Activated B cell treated with CpG ODN at 0.5 μM for 24 hours (primary cell): ENCODE data around the gene KRTAP9-6. TPM values are rescaled to one million over a fixed set of nuclear protein-coding genes. Genes with fewer than 3 reads are reported as not detected.
"Not testable (repeated sequence)": the region's sequence is repeated elsewhere in the genome, so short reads cannot be mapped to it uniquely, and the experiment has no call there.

ENCODE experiments used
- ATAC-seq: fragments of 200-7000 bp; cut with Tn5 transposase; one replicate; pipeline ENCODE4 v1.10.0; 2021; ENCODE audit warnings: low read depth, mild to moderate bottlenecking, moderate library complexity
- CTCF ChIA-PET: fragments of 350-600 bp; sonication (Branson Sonifier 250); formaldehyde crosslinking; loops from one replicate; lab custom pipeline; 2021; ENCODE audit warnings: antibody characterized with exemption; lab: Charles Lee
- POLR2A ChIA-PET: fragments of 350-600 bp; sonication (Branson Sonifier 250); formaldehyde crosslinking; loops from one replicate; lab custom pipeline; 2021; ENCODE audit warnings: antibody characterized with exemption; lab: Charles Lee
- DNase-seq: peaks from one replicate; pipeline ENCODE4 v3.0.0; 2022
- H3K27ac Mint-ChIP-seq: one replicate; pipeline ENCODE4 v1.8.0; 2020; ENCODE audit warnings: mixed read lengths
- H3K27me3 Mint-ChIP-seq: one replicate; pipeline ENCODE4 v1.8.0; 2021; ENCODE audit warnings: mixed read lengths
- H3K36me3 Mint-ChIP-seq: one replicate; pipeline ENCODE4 v1.8.0; 2021; ENCODE audit warnings: low read depth, mixed read lengths
- H3K4me1 Mint-ChIP-seq: one replicate; pipeline ENCODE4 v1.8.0; 2021; ENCODE audit warnings: mixed read lengths
- H3K4me3 Mint-ChIP-seq: one replicate; pipeline ENCODE4 v1.8.0; 2020; ENCODE audit warnings: mild to moderate bottlenecking, mixed read lengths
- H3K9me3 Mint-ChIP-seq: one replicate; pipeline ENCODE4 v1.8.0; 2020; ENCODE audit warnings: mixed read lengths
- CTCF ChIP-seq: fragments of 200-600 bp; IDR thresholded peaks from one replicate; pipeline ENCODE4 v1.8.0; 2022; ENCODE audit warnings: antibody characterized with exemption, mild to moderate bottlenecking
- intact Hi-C: fragments of 100-400 bp; cut with micrococcal nuclease; formaldehyde crosslinking; loops from one replicate; pipeline ENCODE4 v1.15.1; 2024
- total RNA-seq: library from RNA; stranded (reverse); gene quantifications from 2 replicates; pipeline ENCODE4 v1.2.3, GENCODE V29; 2022

KRTAP9-6 gene
- total RNA-seq, 1 donor from 2014 or later: not detected

- Mint-ChIP-seq H3K36me3 (no peaks in the 10 kb centered on the region), H3K9me3 (no peaks in the 10 kb centered on the region), H3K4me3 (no peak overlapping the region), H3K4me1 (no peaks in the 10 kb centered on the region), H3K27ac (no peak overlapping the region), H3K27me3 (peaks cover 28% of the 10 kb centered on the region)
- no peak for ATAC-seq
- intact Hi-C loops: loop anchor here (1.0 kb wide), 1 partner anchor 12 kb away; no protein-coding TSS in a partner anchor
- ChIA-PET POLR2A (no interaction called here), CTCF (no interaction called here)
- no peak for TF ChIP-seq CTCF
- no peak for DNase-seq
These were observed 579 bp upstream of the KRTAP9-6 start for GRCh38 chr17:41264599-41264998.

GRCh38 chr17:41267711-41268110, 2.5 kb downstream of the KRTAP9-6 start:
- H3K27ac Mint-ChIP-seq: no peak overlapping the region
- ChIA-PET POLR2A (no interaction called here), CTCF (no interaction called here)
- H3K9me3 Mint-ChIP-seq: no peaks in the 10 kb centered on the region
- H3K27me3 Mint-ChIP-seq: peaks cover 14% of the 10 kb centered on the region
- no peak for ATAC-seq
- no peak overlapping the region for H3K4me3 Mint-ChIP-seq
- intact Hi-C loops: no loop called here
- no peak for DNase-seq
- H3K36me3 Mint-ChIP-seq: no peaks in the 10 kb centered on the region
- H3K4me1 Mint-ChIP-seq: no peaks in the 10 kb centered on the region
- no peak for TF ChIP-seq CTCF

GRCh38 chr17:41271323-41271722, 6.1 kb downstream of the KRTAP9-6 start:
- H3K4me1 Mint-ChIP-seq, H3K27ac Mint-ChIP-seq, DNase-seq, H3K36me3 Mint-ChIP-seq, CTCF ChIA-PET, intact Hi-C loops, POLR2A ChIA-PET, H3K9me3 Mint-ChIP-seq, H3K4me3 Mint-ChIP-seq, ATAC-seq: not testable (repeated sequence)
- peaks cover 23% of the 10 kb centered on the region for H3K27me3 Mint-ChIP-seq

GRCh38 chr17:41271858-41272257, 6.7 kb downstream of the KRTAP9-6 start:
- TF ChIP-seq CTCF: no peak
- peaks cover 28% of the 10 kb centered on the region for H3K27me3 Mint-ChIP-seq
- POLR2A ChIA-PET: no interaction called here
- CTCF ChIA-PET: no interaction called here
- DNase-seq (no peak), ATAC-seq (no peak)
- no peaks in the 10 kb centered on the region for H3K4me1 Mint-ChIP-seq
- H3K27ac Mint-ChIP-seq: no peak overlapping the region
- no peaks in the 10 kb centered on the region for H3K9me3 Mint-ChIP-seq
- intact Hi-C loops: no loop called here
- H3K4me3 Mint-ChIP-seq: no peak overlapping the region
- no peaks in the 10 kb centered on the region for H3K36me3 Mint-ChIP-seq

- POLR2A ChIA-PET, H3K4me1 Mint-ChIP-seq, H3K27ac Mint-ChIP-seq, ATAC-seq, H3K4me3 Mint-ChIP-seq, H3K36me3 Mint-ChIP-seq, CTCF ChIA-PET, H3K9me3 Mint-ChIP-seq, DNase-seq: not testable (repeated sequence)
- peaks cover 20% of the 10 kb centered on the region for H3K27me3 Mint-ChIP-seq
- intact Hi-C loops: loop anchor here (1.0 kb wide), 1 partner anchor 11 kb away; no protein-coding TSS in a partner anchor
These were observed 10.5 kb downstream of the KRTAP9-6 start, which contains the start of gene KRTAP9-7 for GRCh38 chr17:41275648-41276190. Gene KRTAP9-7 (plus strand): TSS chr17:41275698. CDS start chr17:41275698, 0 bp downstream.

GRCh38 chr17:41278176-41278955, 13.2 kb downstream of the KRTAP9-6 start:
- no peaks in the 10 kb centered on the region for H3K4me1 Mint-ChIP-seq
- no peak overlapping the region for H3K27ac Mint-ChIP-seq
- intact Hi-C loops: no loop called here
- TF ChIP-seq CTCF: no peak
- no peak overlapping the region for H3K4me3 Mint-ChIP-seq
- ATAC-seq: no peak
- peaks cover 29% of the 10 kb centered on the region for H3K27me3 Mint-ChIP-seq
- DNase-seq: no peak
- no peaks in the 10 kb centered on the region for H3K36me3 Mint-ChIP-seq
- ChIA-PET CTCF (no interaction called here), POLR2A (no interaction called here)
- no peaks in the 10 kb centered on the region for H3K9me3 Mint-ChIP-seq
